ENCODE results near the gene NFAT5.
"Not testable (repeated sequence)": the region's sequence is repeated elsewhere in the genome, so short reads cannot be mapped to it uniquely, and the experiment has no call there.

NFAT5 gene

DNA sequence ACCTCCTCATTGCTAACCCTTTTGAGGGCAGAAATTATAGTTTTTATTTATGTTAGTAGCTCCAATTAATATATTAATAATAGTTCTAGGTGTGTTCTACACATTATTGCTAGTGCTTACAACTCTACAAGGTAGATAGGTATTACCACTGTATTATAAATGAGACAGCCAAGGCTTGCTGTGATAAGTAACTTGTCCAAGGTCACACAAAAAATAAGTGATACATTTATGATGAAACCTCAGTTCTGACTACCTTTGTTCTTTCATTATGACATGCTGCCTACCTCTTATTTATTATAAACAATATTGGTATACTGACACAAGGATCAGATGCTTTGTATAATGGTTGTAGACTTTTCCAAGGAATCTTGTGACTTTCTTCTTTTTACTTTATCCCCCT, 41.2 kb downstream of the NFAT5 start:
- Mint-ChIP-seq H3K9me3 (no peaks in the 10 kb centered on the region), H3K4me1 (peaks cover 64% of the 10 kb centered on the region), H3K4me3 (no peak overlapping the region), H3K27me3 (no peaks in the 10 kb centered on the region), H3K36me3 (peaks cover 19% of the 10 kb centered on the region), H3K27ac (peak overlapping the region; percentile 97)

DNA sequence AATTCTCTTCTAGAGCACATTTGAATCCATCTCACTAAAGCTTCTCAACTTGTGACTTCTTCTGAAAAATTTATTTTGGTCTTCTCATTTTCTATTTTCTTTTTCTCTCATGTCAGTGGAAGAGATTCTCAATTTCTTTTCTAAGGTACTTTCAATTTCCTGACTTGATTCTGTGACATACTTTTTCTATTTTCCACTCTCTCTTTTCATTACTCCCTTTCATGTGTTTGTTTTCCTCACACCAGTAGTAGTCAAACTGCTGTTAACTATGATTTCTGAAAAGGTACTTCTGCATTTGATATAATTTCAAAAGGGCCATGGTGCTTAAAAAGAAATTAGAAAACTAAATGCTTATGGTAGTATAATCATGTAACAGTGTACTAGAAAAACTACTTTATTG, 41.9 kb downstream of the NFAT5 start:
- H3K9me3 Mint-ChIP-seq = no peaks in the 10 kb centered on the region
- H3K4me1 Mint-ChIP-seq = peaks cover 70% of the 10 kb centered on the region
- peak overlapping the region; percentile 97 for H3K27ac Mint-ChIP-seq
- no peaks in the 10 kb centered on the region for H3K27me3 Mint-ChIP-seq
- peak overlapping the region; percentile 75 for H3K4me3 Mint-ChIP-seq
- H3K36me3 Mint-ChIP-seq = peaks cover 19% of the 10 kb centered on the region

DNA sequence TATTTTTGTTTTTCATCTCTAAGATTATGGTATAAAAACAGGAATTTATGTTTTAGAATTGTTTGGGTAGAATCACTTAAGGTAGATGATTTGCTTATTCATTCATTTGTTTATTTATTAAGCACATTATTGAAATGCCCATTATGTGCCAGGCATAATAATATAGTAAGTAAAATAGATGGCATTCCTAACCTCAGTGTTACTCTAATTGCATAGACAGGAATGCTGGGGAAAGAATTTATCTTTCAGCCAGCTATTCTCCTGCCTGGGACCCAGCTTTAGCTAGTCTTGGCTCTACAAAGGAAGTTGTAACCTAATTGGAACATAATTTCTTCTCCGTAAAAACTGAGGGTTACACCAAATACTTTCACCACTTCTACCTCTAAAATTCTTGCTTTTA, 44.6 kb downstream of the NFAT5 start:
- Mint-ChIP-seq H3K27ac (no peak overlapping the region), H3K4me1 (peaks cover 79% of the 10 kb centered on the region)

DNA sequence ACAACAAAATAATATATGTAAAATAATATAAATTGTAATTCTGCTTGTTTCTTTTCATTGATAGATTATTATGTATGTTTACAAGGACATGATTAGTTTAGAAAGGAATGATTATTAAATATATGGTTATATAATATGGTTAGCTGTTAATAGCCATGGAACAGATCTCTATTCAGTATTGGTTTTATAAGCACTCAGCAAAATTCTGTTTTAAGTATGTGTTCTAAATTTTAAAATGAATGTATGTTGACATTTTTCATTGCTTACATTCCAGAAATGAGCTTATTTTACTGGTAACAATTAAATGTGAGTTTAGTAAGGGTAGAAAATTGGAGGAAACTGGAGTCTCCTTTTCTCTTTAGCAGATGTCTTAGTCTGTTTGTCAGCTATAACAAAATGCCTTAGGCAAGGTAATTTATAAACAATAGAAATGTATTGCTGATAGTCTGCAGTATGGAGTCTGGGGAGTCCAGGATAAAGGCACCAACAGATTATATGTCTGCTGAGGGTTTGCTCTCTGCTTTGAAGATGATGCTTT, 45.4 kb downstream of the NFAT5 start:
- Mint-ChIP-seq H3K27ac (peak overlapping the region; percentile 37), H3K27me3 (no peaks in the 10 kb centered on the region), H3K4me3 (no peak overlapping the region), H3K4me1 (peaks cover 84% of the 10 kb centered on the region), H3K36me3 (peaks cover 15% of the 10 kb centered on the region), H3K9me3 (no peaks in the 10 kb centered on the region)

More for the DNA sequence above, 44.6 kb downstream of the NFAT5 start:
- no peaks in the 10 kb centered on the region for H3K27me3 Mint-ChIP-seq
- peaks cover 12% of the 10 kb centered on the region for H3K36me3 Mint-ChIP-seq
- H3K4me3 Mint-ChIP-seq = no peak overlapping the region
- no peaks in the 10 kb centered on the region for H3K9me3 Mint-ChIP-seq

DNA sequence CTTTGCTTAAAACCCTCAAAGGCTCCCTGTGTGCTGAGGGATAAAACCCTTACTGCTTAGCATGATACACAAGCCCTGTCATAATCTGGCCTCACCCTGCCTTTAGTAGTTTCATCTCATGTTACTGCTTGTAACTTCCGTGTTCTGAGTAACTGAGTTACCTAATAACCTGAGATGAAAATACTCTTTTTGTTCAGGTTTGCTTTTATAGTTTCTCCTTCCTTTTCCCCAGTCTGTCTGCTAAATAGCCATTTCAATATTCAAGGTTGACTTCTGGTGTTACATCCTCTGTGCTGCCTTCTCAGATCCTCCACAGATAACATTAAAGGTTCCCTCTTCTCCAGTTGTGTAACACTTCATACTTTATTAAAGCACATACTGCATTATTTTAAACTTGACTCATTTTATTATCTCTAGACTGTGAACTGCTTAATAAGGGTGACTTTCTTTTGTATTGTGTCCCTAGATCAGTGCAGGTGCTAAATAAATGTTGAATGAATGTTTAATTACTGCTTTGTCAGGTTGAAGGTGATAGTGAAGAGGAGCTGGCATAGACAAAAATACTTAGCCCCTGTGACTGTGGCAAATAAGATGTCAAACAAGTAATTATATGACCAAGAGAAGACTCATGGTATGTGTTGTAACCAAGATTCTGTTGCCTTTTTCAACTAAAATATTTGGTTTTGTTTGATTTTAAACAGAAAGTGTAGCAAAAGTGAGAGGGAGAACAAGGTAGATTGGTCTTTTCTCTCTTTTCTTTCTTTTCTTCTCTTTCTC, 47.8 kb downstream of the NFAT5 start:
- H3K27ac Mint-ChIP-seq = peak overlapping the region; percentile 1
- H3K4me3 Mint-ChIP-seq = no peak overlapping the region
- H3K27me3 Mint-ChIP-seq = no peaks in the 10 kb centered on the region
- no peaks in the 10 kb centered on the region for H3K9me3 Mint-ChIP-seq
- H3K4me1 Mint-ChIP-seq = peaks cover 70% of the 10 kb centered on the region
- H3K36me3 Mint-ChIP-seq = peaks cover 17% of the 10 kb centered on the region

DNA sequence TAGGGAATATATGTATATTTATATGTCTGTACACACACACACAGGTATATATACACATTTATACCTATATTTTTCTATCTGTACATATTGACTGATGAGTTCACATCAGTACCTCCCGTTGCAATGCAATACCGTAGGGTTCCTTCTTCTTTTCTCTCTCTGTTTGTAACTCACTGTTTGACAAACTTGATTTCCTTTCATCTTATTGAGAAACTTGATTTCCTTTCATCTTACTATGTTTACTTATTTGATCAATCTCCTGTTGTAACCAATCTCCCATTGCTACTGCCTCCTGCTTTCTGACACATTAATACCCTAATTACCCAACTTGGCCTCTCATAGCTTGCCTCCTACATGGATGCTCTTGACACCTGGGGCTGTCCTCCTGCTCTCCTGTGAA, 49.8 kb downstream of the NFAT5 start:
- Mint-ChIP-seq H3K27ac (no peak overlapping the region), H3K9me3 (no peaks in the 10 kb centered on the region), H3K4me1 (peaks cover 71% of the 10 kb centered on the region), H3K4me3 (no peak overlapping the region), H3K36me3 (peaks cover 14% of the 10 kb centered on the region), H3K27me3 (no peaks in the 10 kb centered on the region)

DNA sequence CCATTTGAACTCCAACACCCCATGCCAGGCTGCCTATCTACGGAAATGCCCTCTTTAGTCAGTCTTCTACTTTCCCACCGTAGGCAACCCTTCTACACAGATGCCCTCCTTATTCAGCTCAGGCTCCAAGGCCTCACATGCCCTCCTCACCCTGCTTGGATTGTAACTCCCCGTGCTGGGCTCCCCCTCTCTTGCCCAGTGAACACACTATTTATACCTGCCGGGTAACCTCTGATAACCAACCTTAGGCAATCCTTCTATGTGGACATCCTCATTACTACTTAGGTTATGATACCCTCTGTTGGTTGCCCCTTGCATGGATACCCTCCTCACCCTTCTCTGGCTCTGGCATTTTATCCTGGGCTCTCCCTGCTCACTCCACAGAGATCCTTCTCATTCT, 50.3 kb downstream of the NFAT5 start:
- Mint-ChIP-seq H3K27ac (no peak overlapping the region), H3K9me3 (no peaks in the 10 kb centered on the region), H3K27me3 (no peaks in the 10 kb centered on the region), H3K36me3 (peaks cover 17% of the 10 kb centered on the region), H3K4me1 (peaks cover 70% of the 10 kb centered on the region), H3K4me3 (no peak overlapping the region)

DNA sequence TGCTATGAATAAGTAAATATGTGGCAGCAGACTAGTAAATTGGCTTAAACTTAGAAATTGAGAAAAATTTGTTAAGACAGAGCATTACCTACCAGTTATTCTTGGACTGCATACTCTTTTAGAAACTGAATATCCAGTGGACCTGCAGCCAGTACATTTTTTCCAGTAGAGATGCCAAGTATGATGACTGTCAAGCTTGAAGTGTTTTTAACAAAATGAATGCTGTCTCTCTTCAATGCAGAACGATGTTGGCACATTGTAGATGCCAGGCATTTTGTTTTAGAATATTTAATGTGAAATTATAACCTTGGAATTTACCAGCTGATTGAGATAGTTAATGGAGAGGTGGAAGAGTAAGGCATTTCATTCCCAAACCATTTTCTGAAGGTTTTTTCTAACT, 52.5 kb downstream of the NFAT5 start:
- H3K27ac Mint-ChIP-seq = no peak overlapping the region
- H3K4me3 Mint-ChIP-seq = no peak overlapping the region
- H3K4me1 Mint-ChIP-seq = peaks cover 61% of the 10 kb centered on the region
- H3K36me3 Mint-ChIP-seq = peaks cover 16% of the 10 kb centered on the region
- H3K9me3 Mint-ChIP-seq = no peaks in the 10 kb centered on the region
- no peaks in the 10 kb centered on the region for H3K27me3 Mint-ChIP-seq

DNA sequence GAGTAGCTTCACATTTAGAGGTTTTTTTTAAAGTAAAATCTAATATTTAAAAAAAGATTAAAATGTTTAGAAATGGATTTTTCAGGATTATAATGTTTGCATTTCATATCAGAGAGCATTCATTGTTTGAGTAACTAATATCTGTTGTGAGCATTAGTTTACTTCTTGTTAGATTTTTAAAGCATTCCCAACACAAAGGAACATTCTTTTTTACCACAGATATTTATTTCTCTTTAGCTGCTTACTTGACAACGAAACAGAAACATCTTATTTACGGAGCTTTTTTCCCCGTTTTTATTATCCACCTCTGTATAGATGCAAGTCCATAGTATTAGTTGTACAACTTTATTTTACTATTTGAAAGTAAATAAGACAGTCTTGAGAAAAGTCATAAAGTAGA, 53.0 kb downstream of the NFAT5 start:
- Mint-ChIP-seq H3K9me3 (no peaks in the 10 kb centered on the region), H3K4me3 (no peak overlapping the region), H3K36me3 (peaks cover 16% of the 10 kb centered on the region), H3K4me1 (peaks cover 57% of the 10 kb centered on the region), H3K27me3 (no peaks in the 10 kb centered on the region), H3K27ac (no peak overlapping the region)

DNA sequence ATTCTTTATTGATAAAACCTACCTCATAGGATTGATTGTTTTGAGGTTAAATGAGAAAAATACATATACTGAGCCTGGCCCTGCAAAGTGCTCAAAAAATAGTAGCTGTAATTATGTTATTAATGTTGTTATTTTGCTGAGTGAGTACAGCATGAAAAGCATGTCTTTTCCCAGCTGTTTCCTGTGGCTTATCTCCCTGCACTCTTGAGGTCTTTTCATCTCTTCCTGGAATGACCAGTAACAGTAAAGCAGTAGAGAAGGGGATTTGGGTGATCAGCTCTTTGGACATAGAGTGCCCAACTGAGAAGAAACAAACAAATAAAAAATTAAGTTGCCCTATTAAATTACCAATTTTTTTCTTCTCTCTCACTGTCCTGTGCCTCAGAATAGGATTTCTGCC, 53.7 kb downstream of the NFAT5 start:
- H3K4me1 Mint-ChIP-seq = peaks cover 49% of the 10 kb centered on the region
- no peak overlapping the region for H3K27ac Mint-ChIP-seq
- H3K9me3 Mint-ChIP-seq = no peaks in the 10 kb centered on the region
- peaks cover 16% of the 10 kb centered on the region for H3K36me3 Mint-ChIP-seq
- no peaks in the 10 kb centered on the region for H3K27me3 Mint-ChIP-seq
- H3K4me3 Mint-ChIP-seq = no peak overlapping the region

DNA sequence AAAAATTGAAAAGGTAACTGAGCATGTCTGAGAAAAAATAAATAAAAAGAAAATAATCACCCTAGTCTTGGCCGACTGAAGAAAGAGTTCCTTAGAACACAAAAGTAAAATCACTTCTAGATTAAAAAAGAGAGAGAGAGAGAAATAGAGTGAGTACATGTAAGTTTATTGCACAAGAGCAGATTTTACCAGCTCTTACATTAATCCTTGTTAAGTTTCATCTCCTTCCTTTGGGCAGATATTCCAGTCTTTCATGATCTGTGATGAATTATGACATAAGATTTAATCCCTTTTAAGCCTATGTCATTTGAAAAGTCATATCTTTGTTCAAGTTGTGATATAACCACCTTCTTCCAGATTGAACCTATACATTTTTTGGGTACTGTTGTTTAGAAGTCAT, 54.8 kb downstream of the NFAT5 start:
- peaks cover 43% of the 10 kb centered on the region for H3K4me1 Mint-ChIP-seq
- H3K36me3 Mint-ChIP-seq = peaks cover 17% of the 10 kb centered on the region
- no peak overlapping the region for H3K27ac Mint-ChIP-seq
- no peaks in the 10 kb centered on the region for H3K27me3 Mint-ChIP-seq
- H3K4me3 Mint-ChIP-seq = no peak overlapping the region
- no peaks in the 10 kb centered on the region for H3K9me3 Mint-ChIP-seq

DNA sequence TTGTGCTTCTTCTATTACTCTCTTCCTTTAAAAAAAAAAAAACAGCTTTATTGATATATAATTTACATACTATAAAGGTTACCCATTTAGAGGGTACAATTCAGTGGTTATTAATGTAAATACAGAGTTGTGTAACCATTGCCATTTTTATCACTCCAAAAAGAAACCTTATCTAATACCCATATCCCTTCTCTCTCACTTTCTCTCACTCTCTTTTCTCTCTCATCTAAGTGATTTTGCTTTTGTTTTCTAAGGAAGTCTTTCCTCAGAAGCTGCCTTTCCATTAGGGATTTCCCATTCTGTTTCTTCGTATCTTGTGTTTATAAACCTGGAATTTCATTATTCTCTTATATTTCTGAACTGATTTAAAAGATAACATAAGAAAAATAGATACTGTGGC, 55.5 kb downstream of the NFAT5 start:
- H3K4me1 Mint-ChIP-seq = peaks cover 38% of the 10 kb centered on the region
- H3K9me3 Mint-ChIP-seq = no peaks in the 10 kb centered on the region
- H3K36me3 Mint-ChIP-seq = peaks cover 16% of the 10 kb centered on the region
- H3K4me3 Mint-ChIP-seq = no peak overlapping the region
- H3K27me3 Mint-ChIP-seq = no peaks in the 10 kb centered on the region
- H3K27ac Mint-ChIP-seq = no peak overlapping the region

DNA sequence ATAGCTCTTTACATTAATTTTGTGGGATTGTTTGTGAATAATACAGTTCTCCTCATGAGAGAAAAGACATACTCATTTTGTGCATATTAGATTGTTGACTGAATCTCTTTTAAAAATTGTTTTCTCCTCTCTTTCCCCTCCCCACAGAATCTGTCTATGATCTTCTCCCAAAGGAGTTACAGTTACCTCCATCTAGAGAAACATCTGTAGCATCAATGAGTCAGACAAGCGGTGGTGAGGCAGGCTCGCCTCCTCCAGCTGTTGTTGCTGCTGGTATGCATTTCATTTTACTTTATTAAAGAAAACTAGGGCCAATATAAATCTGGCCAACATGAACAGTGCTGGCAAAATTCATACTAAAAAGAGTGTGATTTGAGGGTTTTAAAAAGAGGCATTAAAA, 60.5 kb downstream of the NFAT5 start:
- no peak overlapping the region for H3K4me3 Mint-ChIP-seq
- no peak overlapping the region for H3K27ac Mint-ChIP-seq
- peaks cover 11% of the 10 kb centered on the region for H3K36me3 Mint-ChIP-seq
- peaks cover 13% of the 10 kb centered on the region for H3K4me1 Mint-ChIP-seq
- H3K9me3 Mint-ChIP-seq = no peaks in the 10 kb centered on the region
- H3K27me3 Mint-ChIP-seq = no peaks in the 10 kb centered on the region

DNA sequence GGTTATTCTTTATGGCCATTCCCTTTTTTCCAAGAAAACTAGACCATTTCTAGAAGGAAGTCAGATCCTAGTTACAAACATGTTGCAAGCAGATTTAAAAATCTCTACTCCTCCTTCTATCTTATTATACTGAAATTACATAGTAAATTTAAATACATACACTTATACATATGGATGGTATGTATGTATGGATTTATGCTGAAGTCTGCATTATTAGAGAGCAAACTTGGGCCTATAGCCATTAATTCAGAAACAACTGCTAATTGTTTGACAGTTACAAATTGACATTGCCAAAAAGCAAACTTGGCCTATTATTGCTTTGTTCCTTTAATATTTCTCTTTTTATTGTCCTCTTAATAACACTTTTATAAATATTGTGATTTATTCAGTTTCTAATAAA, 67.1 kb downstream of the NFAT5 start:
- H3K4me1 Mint-ChIP-seq = no peaks in the 10 kb centered on the region
- H3K36me3 Mint-ChIP-seq = peaks cover 30% of the 10 kb centered on the region
- no peak overlapping the region for H3K4me3 Mint-ChIP-seq
- H3K27ac Mint-ChIP-seq = no peak overlapping the region
- no peaks in the 10 kb centered on the region for H3K27me3 Mint-ChIP-seq
- peaks cover 4% of the 10 kb centered on the region for H3K9me3 Mint-ChIP-seq

DNA sequence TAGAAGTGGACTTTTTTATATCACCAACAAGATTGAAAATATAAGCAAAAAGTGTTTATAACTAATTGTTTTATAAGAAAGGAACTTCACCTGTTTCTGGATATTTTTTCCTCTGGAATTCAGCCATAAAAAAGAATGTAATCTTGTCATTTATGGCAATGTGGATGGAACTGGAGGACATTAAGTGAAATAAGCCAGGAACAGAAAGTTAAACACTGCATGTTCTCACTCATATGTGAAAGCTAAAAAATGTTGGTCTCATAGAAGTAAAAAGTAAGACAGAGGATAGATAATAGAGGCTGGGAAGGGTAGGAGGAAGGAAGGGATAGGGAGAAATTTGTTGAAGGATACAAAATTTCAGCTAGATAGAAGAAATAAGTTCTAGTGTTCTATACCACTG, 67.6 kb downstream of the NFAT5 start:
- Mint-ChIP-seq H3K4me3 (no peak overlapping the region), H3K27me3 (no peaks in the 10 kb centered on the region), H3K27ac (no peak overlapping the region), H3K36me3 (peaks cover 30% of the 10 kb centered on the region), H3K4me1 (no peaks in the 10 kb centered on the region), H3K9me3 (peaks cover 4% of the 10 kb centered on the region)

DNA sequence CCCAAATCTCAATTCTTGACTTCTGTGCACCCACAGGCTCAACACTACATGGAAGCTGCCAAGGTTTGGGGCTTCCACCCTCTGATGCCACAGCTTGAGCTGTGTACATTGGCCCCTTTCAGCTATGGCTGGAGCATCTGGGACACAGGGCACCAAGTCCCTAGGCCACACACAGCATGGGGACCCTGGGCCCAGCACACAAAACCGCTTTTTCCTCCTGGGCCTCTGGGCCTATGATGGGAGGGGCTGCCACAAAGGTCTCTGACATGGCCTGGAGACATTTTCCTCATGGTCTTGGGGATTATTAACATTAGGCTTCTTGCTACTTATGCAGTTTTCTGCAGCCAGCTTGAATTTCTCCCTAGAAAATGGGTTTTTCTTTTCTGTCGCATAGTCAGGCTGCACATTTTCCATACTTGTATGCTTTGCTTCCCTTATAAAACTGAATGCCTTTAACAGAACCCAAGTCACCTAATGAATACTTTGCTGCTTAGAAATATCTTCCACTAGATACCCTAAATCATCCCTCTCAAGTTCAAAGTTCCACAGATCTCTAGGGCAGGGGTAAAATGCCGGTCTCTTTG, 70.9 kb downstream of the NFAT5 start:
- peaks cover 30% of the 10 kb centered on the region for H3K36me3 Mint-ChIP-seq
- not testable (repeated sequence) for H3K4me1 Mint-ChIP-seq, H3K27me3 Mint-ChIP-seq, H3K9me3 Mint-ChIP-seq, H3K4me3 Mint-ChIP-seq
- peak overlapping the region; percentile 51 for H3K27ac Mint-ChIP-seq

Data from activated naive CD4-positive, alpha-beta T cell treated with anti-CD3 and anti-CD28 coated beads, Interleukin-2, amount 50 U/mL, for 24 hours (primary cell).